Ishikawa (cell line): Measurements from ENCODE around the gene LHFPL2.

ENCODE experiments used
- CEBPB ChIP-seq: IDR thresholded peaks from 2 replicates; pipeline ENCODE4 v1.6.1; 2012
- CREB1 ChIP-seq: IDR thresholded peaks from 2 replicates; pipeline ENCODE4 v1.6.1; 2012; ENCODE audit warnings: low read depth
- EGR1 ChIP-seq: IDR thresholded peaks from 2 replicates; pipeline ENCODE4 v1.6.1; 2012
- EP300 ChIP-seq: IDR thresholded peaks from 2 replicates; pipeline ENCODE4 v1.6.1; 2012; ENCODE audit warnings: borderline replicate concordance
- FOXM1 ChIP-seq: IDR thresholded peaks from 2 replicates; pipeline ENCODE4 v1.6.1; 2012; ENCODE audit warnings: low read depth, borderline replicate concordance
- MAX ChIP-seq: IDR thresholded peaks from 2 replicates; pipeline ENCODE4 v1.6.1; 2012
- NFIC ChIP-seq: IDR thresholded peaks from 2 replicates; pipeline ENCODE4 v1.6.1; 2012
- RAD21 ChIP-seq: IDR thresholded peaks from 2 replicates; pipeline ENCODE4 v1.6.1; 2012; ENCODE audit warnings: low read depth
- REST ChIP-seq: IDR thresholded peaks from 2 replicates; pipeline ENCODE4 v1.6.1; 2012; ENCODE audit warnings: low read depth, mild to moderate bottlenecking
- TAF1 ChIP-seq: IDR thresholded peaks from 2 replicates; pipeline ENCODE4 v1.6.1; 2012; ENCODE audit warnings: low read depth, mild to moderate bottlenecking
- TCF12 ChIP-seq: IDR thresholded peaks from 2 replicates; pipeline ENCODE4 v1.6.1; 2012; ENCODE audit warnings: low read depth
- TEAD4 ChIP-seq: IDR thresholded peaks from 2 replicates; pipeline ENCODE4 v1.6.1; 2012
- USF1 ChIP-seq: IDR thresholded peaks from 2 replicates; pipeline ENCODE4 v1.6.1; 2012
- YY1 ChIP-seq: IDR thresholded peaks from 2 replicates; pipeline ENCODE4 v1.6.1; 2012; ENCODE audit warnings: low read depth
- ZBTB7A ChIP-seq: IDR thresholded peaks from 2 replicates; pipeline ENCODE4 v1.6.1; 2012; ENCODE audit warnings: low read depth

Gene LHFPL2

GRCh38 chr5:78541086-78541654 is 107.4 kb downstream of the LHFPL2 start:
- no peak for TF ChIP-seq ZBTB7A
- TF ChIP-seq REST = no peak
- TF ChIP-seq USF1 = no peak
- no peak for TF ChIP-seq MAX
- no peak for TF ChIP-seq TEAD4
- no peak for TF ChIP-seq EGR1
- no peak for TF ChIP-seq YY1
- TF ChIP-seq TCF12 = no peak
- TF ChIP-seq CREB1 = no peak
- no peak for TF ChIP-seq CEBPB
- no peak for TF ChIP-seq TAF1
- no peak for TF ChIP-seq FOXM1
- TF ChIP-seq EP300 = no peak
- no peak for TF ChIP-seq RAD21
- TF ChIP-seq NFIC = no peak

- TF ChIP-seq ZBTB7A = no peak
- TF ChIP-seq TEAD4 = no peak
- TF ChIP-seq YY1 = no peak
- peak; percentile 22; the same call in 1 of the 2 replicates for TF ChIP-seq RAD21
Measured at GRCh38 chr5:78540335-78541085, 108.1 kb downstream of the LHFPL2 start.

- TF ChIP-seq YY1 (no peak), TEAD4 (no peak), EP300 (no peak), USF1 (no peak), TAF1 (no peak), RAD21 (no peak), NFIC (no peak), CREB1 (no peak), FOXM1 (no peak), TCF12 (no peak)
Measured at GRCh38 chr5:78538240-78538850, 110.2 kb downstream of the LHFPL2 start.

DNA sequence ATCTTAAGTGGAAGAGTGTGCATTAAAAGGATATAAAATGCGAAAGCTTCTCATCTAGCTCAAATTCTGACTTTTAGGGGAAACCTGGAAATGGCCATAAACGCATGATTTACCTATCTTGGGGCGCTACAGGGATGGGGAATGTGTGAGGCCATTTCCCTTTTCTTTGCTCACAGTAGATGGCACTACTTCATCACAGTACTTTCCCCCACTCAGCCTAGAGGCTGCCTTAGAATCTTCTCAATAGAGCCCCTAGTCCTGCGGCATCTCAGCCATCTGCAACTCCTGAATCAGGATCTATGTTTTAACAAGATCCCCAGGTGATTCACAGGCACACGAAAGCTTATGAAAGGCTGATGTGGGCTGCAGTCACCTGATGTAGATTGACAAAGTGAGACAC is 110.8 kb downstream of the LHFPL2 start:
- peak; percentile 78 for TF ChIP-seq RAD21
- TF ChIP-seq TCF12 = no peak

DNA sequence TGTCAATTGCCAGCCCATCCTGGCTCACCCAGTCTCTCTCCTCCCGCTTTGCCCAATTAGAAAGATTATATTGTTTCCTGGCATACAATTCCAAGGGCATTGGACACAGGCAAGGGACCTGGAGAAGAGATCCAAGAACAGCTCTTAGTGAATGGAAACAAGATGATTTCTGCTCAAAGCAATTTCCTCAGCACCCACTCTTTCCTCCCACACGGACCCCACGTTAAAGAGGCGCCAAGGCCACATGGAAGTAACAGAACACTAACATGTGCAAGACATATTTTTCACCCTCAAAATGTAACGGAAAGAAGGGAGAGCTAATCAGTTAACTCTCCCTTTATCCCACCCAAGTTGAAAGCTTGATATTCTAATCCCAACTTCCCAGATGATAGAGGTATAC is 111.2 kb downstream of the LHFPL2 start:
- TF ChIP-seq NFIC = no peak
- no peak for TF ChIP-seq CREB1
- TF ChIP-seq MAX = no peak
- TF ChIP-seq FOXM1 = no peak
- no peak for TF ChIP-seq TCF12
- TF ChIP-seq TEAD4 = no peak
- TF ChIP-seq ZBTB7A = no peak
- TF ChIP-seq REST = no peak
- TF ChIP-seq EP300 = no peak
- TF ChIP-seq TAF1 = no peak
- TF ChIP-seq YY1 = no peak
- no peak for TF ChIP-seq EGR1
- no peak for TF ChIP-seq CEBPB
- no peak for TF ChIP-seq RAD21
- no peak for TF ChIP-seq USF1
